Peyer's patch (tissue), 4 donors: ENCODE measurements around the gene ELAVL4. TPM values are rescaled to one million over a fixed set of nuclear protein-coding genes. Genes with fewer than 3 reads are reported as not detected.

Experiments used
- DNase-seq, 3 donors: peaks; one replicate each; pipeline ENCODE4 v3.0.0-alpha.2; 2017 to 2019
- H3K27ac ChIP-seq, 4 donors: fragments of 200-600 bp; sonication (generic); one replicate each; pipeline ENCODE4 v1.5.1; 2016 to 2019
- H3K27me3 ChIP-seq, 2 donors: fragments of 200-600 bp; sonication (generic); one replicate each; pipeline ENCODE4 v1.5.1; 2019
- H3K36me3 ChIP-seq, 3 donors: fragments of 200-600 bp; sonication (generic); one replicate each; pipeline ENCODE4 v1.5.1; 2016 to 2019
- H3K4me1 ChIP-seq, 4 donors: fragments of 200-600 bp; sonication (generic); one replicate each; pipeline ENCODE4 v1.5.1; 2016 to 2019
- H3K4me3 ChIP-seq, 4 donors: fragments of 200-600 bp; sonication (generic); 1 replicate in 3 of 4; 2 replicates in 1 of 4; pipeline ENCODE4 v1.5.1; 2016 to 2019; ENCODE audit warnings: mild to moderate bottlenecking in 1 of 4
- H3K9me3 ChIP-seq, 4 donors: fragments of 200-600 bp; sonication (generic); one replicate each; pipeline ENCODE4 v1.5.1; 2016 to 2019; ENCODE audit warnings: mild to moderate bottlenecking in 1 of 4
- POLR2A ChIP-seq, 2 donors: fragments of 450-650 bp; IDR thresholded peaks; one replicate each; pipeline ENCODE4 v1.5.1; 2017; ENCODE audit warnings: antibody characterized with exemption in 2 of 2, mild to moderate bottlenecking in 2 of 2, moderate library complexity in 2 of 2
- total RNA-seq, 4 donors: library from RNA; depleted of rRNA; stranded (reverse); fragments of >200 nt; gene quantifications; one replicate each; pipeline ENCODE4 v1.1.0, GENCODE V29; 2016
- TF ChIP-seq, protein P1 (sequence below), 6 experiments: fragments of 450-650 bp in 4 of 6; fragments of 200-600 bp in 2 of 6; sonication (generic) in 1 of 6; IDR thresholded peaks; one replicate each; pipeline ENCODE4 v1.5.1; 2017 to 2019; ENCODE audit warnings: antibody characterized with exemption in 6 of 6, mild to moderate bottlenecking in 3 of 6, moderate library complexity in 1 of 6

ELAVL4 gene
- total RNA-seq, 4 donors from 2014 or later, result 0.18 to 5.5 (median 2.6) TPM

DNA sequence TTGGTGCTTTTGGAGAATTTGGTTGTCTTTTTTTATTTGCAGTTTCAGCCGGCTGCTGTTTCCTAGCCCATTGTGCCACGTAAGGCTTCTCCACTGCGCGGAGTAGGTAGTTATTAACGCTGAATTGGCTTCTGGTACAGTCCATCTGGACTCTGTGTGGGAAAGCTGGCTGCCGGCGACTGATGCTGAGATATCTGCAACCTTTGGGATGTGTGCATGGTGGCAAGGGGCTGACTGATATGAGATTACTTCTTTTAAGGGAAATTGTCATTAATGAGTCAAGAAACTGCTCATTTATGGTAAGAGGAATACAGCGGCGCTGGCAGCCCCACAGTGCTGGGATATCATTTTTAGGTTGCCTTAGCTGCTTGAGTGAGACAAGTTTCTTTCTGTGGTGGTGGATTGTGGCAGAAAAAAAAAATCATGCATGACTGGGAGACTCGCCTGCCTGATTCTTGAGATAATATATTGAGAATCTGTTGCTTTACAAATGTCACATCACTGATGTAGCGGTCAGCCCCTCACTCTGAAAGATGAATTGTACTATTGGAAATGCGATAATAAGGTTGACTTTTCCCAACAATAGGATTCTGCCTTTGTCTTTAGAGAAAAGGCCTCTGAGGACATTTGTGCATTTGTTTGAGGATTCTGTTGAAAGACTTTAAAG is 2.5 kb upstream of the ELAVL4 start:
- no peaks in the 10 kb centered on the region for H3K27me3 ChIP-seq
- no peak overlapping the region for H3K27ac ChIP-seq

DNA sequence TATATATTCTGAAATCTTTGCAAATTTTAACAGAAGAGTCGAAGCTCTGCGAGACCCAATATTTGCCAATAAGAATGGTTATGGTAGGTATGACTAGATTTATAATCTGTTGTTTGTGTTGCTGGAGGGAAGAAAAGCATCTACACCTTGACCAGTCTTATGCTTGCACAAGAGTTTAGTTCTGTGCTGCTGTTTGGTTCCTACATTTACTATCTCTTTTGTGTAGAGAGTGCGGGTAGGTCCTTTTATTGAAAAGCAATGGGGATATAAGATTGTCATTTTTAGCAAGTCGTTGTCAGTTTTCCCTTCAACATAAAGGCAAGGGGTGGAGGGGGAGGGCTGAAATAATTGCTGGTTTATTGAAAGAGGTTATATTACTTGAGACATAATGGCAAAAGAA is 396 bp downstream of the ELAVL4 start:
- Histone ChIP-seq H3K27ac (no peak overlapping the region), H3K9me3 (no peaks in the 10 kb centered on the region), H3K4me1 (no peaks in the 10 kb centered on the region), H3K27me3 (no peaks in the 10 kb centered on the region), H3K36me3 (no peaks in the 10 kb centered on the region), H3K4me3 (no peak overlapping the region)
- no peak for DNase-seq
- TF ChIP-seq POLR2A (IDR thresholded peaks at IDR 0.05), result no peak
- TF ChIP-seq, protein P1, sequence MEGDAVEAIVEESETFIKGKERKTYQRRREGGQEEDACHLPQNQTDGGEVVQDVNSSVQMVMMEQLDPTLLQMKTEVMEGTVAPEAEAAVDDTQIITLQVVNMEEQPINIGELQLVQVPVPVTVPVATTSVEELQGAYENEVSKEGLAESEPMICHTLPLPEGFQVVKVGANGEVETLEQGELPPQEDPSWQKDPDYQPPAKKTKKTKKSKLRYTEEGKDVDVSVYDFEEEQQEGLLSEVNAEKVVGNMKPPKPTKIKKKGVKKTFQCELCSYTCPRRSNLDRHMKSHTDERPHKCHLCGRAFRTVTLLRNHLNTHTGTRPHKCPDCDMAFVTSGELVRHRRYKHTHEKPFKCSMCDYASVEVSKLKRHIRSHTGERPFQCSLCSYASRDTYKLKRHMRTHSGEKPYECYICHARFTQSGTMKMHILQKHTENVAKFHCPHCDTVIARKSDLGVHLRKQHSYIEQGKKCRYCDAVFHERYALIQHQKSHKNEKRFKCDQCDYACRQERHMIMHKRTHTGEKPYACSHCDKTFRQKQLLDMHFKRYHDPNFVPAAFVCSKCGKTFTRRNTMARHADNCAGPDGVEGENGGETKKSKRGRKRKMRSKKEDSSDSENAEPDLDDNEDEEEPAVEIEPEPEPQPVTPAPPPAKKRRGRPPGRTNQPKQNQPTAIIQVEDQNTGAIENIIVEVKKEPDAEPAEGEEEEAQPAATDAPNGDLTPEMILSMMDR (IDR thresholded peaks at IDR 0.05), result no peak

More for the DNA sequence above, 2.5 kb upstream of the ELAVL4 start:
- TF ChIP-seq, protein P1 (IDR thresholded peaks at IDR 0.05), result no peak
- TF ChIP-seq POLR2A (IDR thresholded peaks at IDR 0.05), result no peak
- H3K9me3 ChIP-seq, result no peaks in the 10 kb centered on the region
- no peaks in the 10 kb centered on the region for H3K36me3 ChIP-seq
- no peaks in the 10 kb centered on the region for H3K4me1 ChIP-seq
- DNase-seq, result no peak
- no peak overlapping the region for H3K4me3 ChIP-seq

DNA sequence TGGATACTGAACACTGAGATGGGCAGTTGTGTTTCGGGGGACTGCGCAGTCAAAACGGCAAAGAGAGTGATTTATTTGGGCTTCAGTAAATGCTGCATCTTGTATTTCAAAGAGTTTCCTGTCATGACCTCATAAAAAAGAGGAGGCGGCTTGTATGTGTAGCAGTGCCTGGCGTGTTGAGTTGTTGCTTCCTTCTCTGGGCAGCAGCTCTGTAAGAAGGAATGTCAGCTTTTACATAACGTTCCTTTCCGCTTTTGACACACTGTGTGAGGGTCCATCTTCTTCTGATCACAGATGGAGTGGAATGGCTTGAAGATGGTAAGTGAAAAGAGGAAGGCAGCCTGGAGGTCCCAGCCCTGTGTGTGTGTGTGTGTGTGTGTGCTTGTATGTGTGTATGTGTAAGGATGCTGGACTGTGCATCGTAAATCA is 941 bp downstream of the ELAVL4 start:
- Histone ChIP-seq H3K36me3 (no peaks in the 10 kb centered on the region), H3K9me3 (no peaks in the 10 kb centered on the region), H3K27me3 (no peaks in the 10 kb centered on the region), H3K4me3 (no peak overlapping the region), H3K4me1 (no peaks in the 10 kb centered on the region), H3K27ac (no peak overlapping the region)
- no peak for TF ChIP-seq POLR2A (IDR thresholded peaks at IDR 0.05)
- TF ChIP-seq, protein P1 (IDR thresholded peaks at IDR 0.05), result no peak
- DNase-seq, result no peak

DNA sequence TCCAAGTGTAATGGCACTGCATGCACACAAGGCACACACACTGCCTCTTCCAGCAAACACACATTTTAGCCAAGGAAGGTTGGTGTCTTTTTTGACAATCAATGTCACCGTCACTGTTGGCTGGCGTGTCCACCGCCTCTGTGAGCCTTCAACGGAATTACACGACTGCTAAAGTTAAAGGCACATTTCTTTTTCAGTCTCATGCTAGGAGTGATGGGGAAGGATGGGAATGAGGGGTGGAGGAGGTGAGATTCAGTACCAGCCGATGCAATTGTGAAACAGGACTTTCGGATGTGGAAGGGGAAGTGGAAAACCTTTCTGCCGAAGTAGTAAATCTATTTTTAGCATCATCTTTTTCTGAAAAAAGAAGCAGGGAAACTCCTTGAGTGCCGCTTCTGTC is 1.4 kb downstream of the ELAVL4 start:
- Histone ChIP-seq H3K9me3 (no peaks in the 10 kb centered on the region), H3K4me1 (no peaks in the 10 kb centered on the region), H3K27ac (no peak overlapping the region), H3K36me3 (no peaks in the 10 kb centered on the region), H3K4me3 (no peak overlapping the region), H3K27me3 (no peaks in the 10 kb centered on the region)
- no peak for TF ChIP-seq POLR2A (IDR thresholded peaks at IDR 0.05)
- TF ChIP-seq, protein P1 (IDR thresholded peaks at IDR 0.05), result no peak
- DNase-seq, result no peak

DNA sequence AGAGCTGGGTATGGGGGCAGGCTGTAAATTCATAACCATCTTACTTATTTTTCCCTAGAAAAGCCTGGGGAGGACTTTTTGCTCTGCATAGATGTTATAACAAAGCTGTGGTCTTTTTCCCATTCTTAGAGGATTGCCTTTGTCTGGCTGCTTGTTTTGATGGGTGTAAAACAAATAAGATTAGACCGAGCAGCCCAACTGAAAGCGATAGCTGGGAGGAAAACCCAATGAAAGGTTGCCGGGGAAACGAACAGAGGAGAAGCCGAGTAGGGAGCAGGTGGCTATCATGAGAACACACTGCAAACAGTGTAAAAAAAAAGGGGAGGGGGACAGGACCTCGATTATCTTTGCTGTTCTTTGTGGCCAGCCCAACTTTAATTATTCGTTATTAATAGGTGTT is 1.9 kb downstream of the ELAVL4 start:
- Histone ChIP-seq H3K27me3 (no peaks in the 10 kb centered on the region), H3K4me3 (no peak overlapping the region)
- TF ChIP-seq, protein P1 (IDR thresholded peaks at IDR 0.05), result no peak
- no peak for TF ChIP-seq POLR2A (IDR thresholded peaks at IDR 0.05)

More for the DNA sequence above, 1.9 kb downstream of the ELAVL4 start:
- Histone ChIP-seq H3K36me3 (no peaks in the 10 kb centered on the region), H3K27ac (no peak overlapping the region), H3K4me1 (no peaks in the 10 kb centered on the region), H3K9me3 (no peaks in the 10 kb centered on the region)
- no peak for DNase-seq
